Non-pigmented ciliary epithelial cell (primary cell): Measurements from ENCODE around the gene CEP112.

Experiments
- DNase-seq: peaks from one replicate; pipeline ENCODE4 v3.0.0-alpha.2; 2010; ENCODE audit warnings: low read depth

CEP112 gene

GRCh38 chr17:66076546-66077190 lies 115.3 kb downstream of the CEP112 start:
- DNase-seq: no peak

- no peak for DNase-seq
Observed at GRCh38 chr17:66073384-66073783, 118.5 kb downstream of the CEP112 start.

GRCh38 chr17:66063686-66064085 lies 128.2 kb downstream of the CEP112 start:
- no peak for DNase-seq

GRCh38 chr17:66056148-66056547 lies 135.8 kb downstream of the CEP112 start:
- no peak for DNase-seq

- DNase-seq: no peak
Observed at GRCh38 chr17:66054242-66054641, 137.7 kb downstream of the CEP112 start.

GRCh38 chr17:66044083-66044482 lies 147.8 kb downstream of the CEP112 start:
- DNase-seq: no peak

- no peak for DNase-seq
Observed at GRCh38 chr17:66043419-66043818, 148.5 kb downstream of the CEP112 start.

- DNase-seq: no peak
Observed at GRCh38 chr17:66040402-66040801, 151.5 kb downstream of the CEP112 start.

GRCh38 chr17:66038125-66038524 lies 153.8 kb downstream of the CEP112 start:
- DNase-seq: no peak

- DNase-seq: no peak
Observed at GRCh38 chr17:66037221-66037620, 154.7 kb downstream of the CEP112 start.

GRCh38 chr17:66032082-66032712 lies 159.7 kb downstream of the CEP112 start:
- DNase-seq: no peak

- DNase-seq: no peak
Observed at GRCh38 chr17:66025551-66025950, 166.4 kb downstream of the CEP112 start.

- DNase-seq: no peak
Observed at GRCh38 chr17:66021757-66022156, 170.2 kb downstream of the CEP112 start.

GRCh38 chr17:66018786-66019185 lies 173.1 kb downstream of the CEP112 start:
- DNase-seq: no peak

- no peak for DNase-seq
Observed at GRCh38 chr17:66016231-66016630, 175.7 kb downstream of the CEP112 start.

- DNase-seq: no peak
Observed at GRCh38 chr17:66008680-66009079, 183.3 kb downstream of the CEP112 start.

- no peak for DNase-seq
Observed at GRCh38 chr17:66006654-66007053, 185.3 kb downstream of the CEP112 start.

- DNase-seq: no peak
Observed at GRCh38 chr17:66002812-66003211, 189.1 kb downstream of the CEP112 start.

GRCh38 chr17:66002063-66002585 lies 189.8 kb downstream of the CEP112 start:
- no peak for DNase-seq

GRCh38 chr17:66000216-66000615 lies 191.7 kb downstream of the CEP112 start:
- DNase-seq: no peak

GRCh38 chr17:65998675-65999074 lies 193.3 kb downstream of the CEP112 start:
- no peak for DNase-seq

- DNase-seq: no peak
Observed at GRCh38 chr17:65994679-65995078, 197.3 kb downstream of the CEP112 start.

- no peak for DNase-seq
Observed at GRCh38 chr17:65994114-65994513, 197.8 kb downstream of the CEP112 start.

- DNase-seq: no peak
Observed at GRCh38 chr17:65990593-65990992, 201.3 kb downstream of the CEP112 start.
